GM12878 (cell line): ENCODE results near the gene AANAT.

Source experiments
- FOXK2 ChIP-seq: fragments of 450-650 bp; IDR thresholded peaks from 2 replicates; pipeline ENCODE4 v1.6.1; 2017; ENCODE audit warnings: mild to moderate bottlenecking, moderate library complexity
- GABPA ChIP-seq: IDR thresholded peaks from 2 replicates; pipeline ENCODE4 v1.6.1; 2014; ENCODE audit warnings: antibody characterized with exemption, low read depth, mild to moderate bottlenecking, inconsistent platforms
- HDAC6 ChIP-seq: fragments of 200-600 bp; sonication (generic); IDR thresholded peaks from one replicate; pipeline ENCODE4 v1.8.0; 2017; ENCODE audit warnings: antibody characterized with exemption; ENCODE audit not compliant: unreplicated experiment

- TF ChIP-seq GABPA (no peak), FOXK2 (no peak), HDAC6 (no peak)
Measured at GRCh38 chr17:76445697-76446448, 21.5 kb upstream of the AANAT start.
